GM23248 (cell line): Measurements from ENCODE around the gene CCDC92. TPM values are rescaled to one million over a fixed set of nuclear protein-coding genes. Genes with fewer than 3 reads are reported as not detected.

Experiments used
- DNase-seq: peaks from one replicate; pipeline ENCODE4 v3.0.0-alpha.2; 2015
- H2AFZ ChIP-seq: fragments of 200-600 bp; sonication (generic); 2 replicates; pipeline ENCODE4 v1.6.1; 2016; ENCODE audit warnings: antibody characterized with exemption
- H3F3A ChIP-seq: fragments of 200-600 bp; sonication (generic); 2 replicates; pipeline ENCODE4 v1.6.1; 2016; ENCODE audit warnings: mild to moderate bottlenecking, antibody characterized with exemption, mixed run types; ENCODE audit not compliant: insufficient read depth
- H3K27ac ChIP-seq: fragments of 200-600 bp; sonication (generic); 2 replicates; pipeline ENCODE4 v1.5.1; 2016; ENCODE audit warnings: mild to moderate bottlenecking
- H3K27me3 ChIP-seq: fragments of 200-600 bp; sonication (generic); replicated peaks from 2 replicates; pipeline ENCODE4 v1.6.1; 2016; ENCODE audit warnings: mild to moderate bottlenecking; ENCODE audit not compliant: insufficient read depth
- H3K36me3 ChIP-seq: fragments of 200-600 bp; sonication (generic); 2 replicates; pipeline ENCODE4 v1.6.1; 2016; ENCODE audit warnings: low read depth, mild to moderate bottlenecking
- H3K4me1 ChIP-seq: fragments of 200-600 bp; sonication (generic); 2 replicates; pipeline ENCODE4 v1.6.1; 2016; ENCODE audit warnings: mild to moderate bottlenecking; ENCODE audit not compliant: insufficient read depth
- H3K4me2 ChIP-seq: fragments of 200-600 bp; sonication (generic); one replicate; pipeline ENCODE4 v1.6.1; 2016; ENCODE audit warnings: mild to moderate bottlenecking; ENCODE audit not compliant: unreplicated experiment
- H3K4me3 ChIP-seq: fragments of 200-600 bp; sonication (generic); 2 replicates; pipeline ENCODE4 v1.5.1; 2016; ENCODE audit warnings: mild to moderate bottlenecking
- H3K79me2 ChIP-seq: fragments of 200-600 bp; sonication (generic); 2 replicates; pipeline ENCODE4 v1.6.1; 2016; ENCODE audit warnings: mild to moderate bottlenecking; ENCODE audit not compliant: insufficient read depth
- H3K9ac ChIP-seq: fragments of 200-600 bp; sonication (generic); 2 replicates; pipeline ENCODE4 v1.6.1; 2016; ENCODE audit warnings: mild to moderate bottlenecking
- H3K9me2 ChIP-seq: fragments of 200-600 bp; sonication (generic); 2 replicates; pipeline ENCODE4 v1.6.1; 2016; ENCODE audit warnings: mixed run types, mild to moderate bottlenecking, moderate library complexity; ENCODE audit not compliant: insufficient read depth
- H3K9me3 ChIP-seq: fragments of 200-600 bp; sonication (generic); one replicate; pipeline ENCODE4 v1.6.1; 2017; ENCODE audit warnings: low read depth
- H4K20me1 ChIP-seq: fragments of 200-600 bp; sonication (generic); 2 replicates; pipeline ENCODE4 v1.6.0; 2016; ENCODE audit not compliant: insufficient read depth
- EZH2 ChIP-seq: fragments of 200-600 bp; sonication (generic); IDR thresholded peaks from 2 replicates; pipeline ENCODE4 v1.6.1; 2018; ENCODE audit warnings: antibody characterized with exemption, mild to moderate bottlenecking; ENCODE audit not compliant: insufficient read depth, poor library complexity, severe bottlenecking
- EZH2phosphoT487 ChIP-seq: fragments of 200-600 bp; sonication (generic); IDR thresholded peaks from 2 replicates; pipeline ENCODE4 v1.6.1; 2018; ENCODE audit warnings: antibody characterized with exemption, moderate library complexity, mild to moderate bottlenecking, low read depth; ENCODE audit not compliant: insufficient read depth
- WGBS, 2 experiments: methylation state at CpG; one replicate each; pipeline ENCODE4 v1.1.6; 2015 to 2017; ENCODE audit warnings: low lambda C conversion rate in 2 of 2, low coverage in 1 of 2; ENCODE audit errors: missing lambda C conversion rate in 2 of 2; 5-methylcytosine and 5-hydroxymethylcytosine counted together
- in situ Hi-C: fragments of 300-500 bp; cut with MboI; formaldehyde crosslinking; loops from 2 replicates; pipeline ENCODE4 v1.15.0; 2020
- polyA plus RNA-seq: library from polyadenylated mRNA; unstranded; fragments of >200 nt; fragmentation: Nextera tagmentation; extraction: Ambion mirVana; gene quantifications from 2 replicates; pipeline ENCODE4 v1.2.1, GENCODE V29; 2016
- total RNA-seq: library from RNA; depleted of rRNA; stranded (reverse); fragments of >200 nt; shearing (Covaris generic); gene quantifications from 2 replicates; pipeline ENCODE4 v1.2.3, GENCODE V29; 2014

CCDC92 gene
- total and polyA plus RNA-seq, 2 experiments from 2014 or later = 20.3 to 49.5 TPM

DNA sequence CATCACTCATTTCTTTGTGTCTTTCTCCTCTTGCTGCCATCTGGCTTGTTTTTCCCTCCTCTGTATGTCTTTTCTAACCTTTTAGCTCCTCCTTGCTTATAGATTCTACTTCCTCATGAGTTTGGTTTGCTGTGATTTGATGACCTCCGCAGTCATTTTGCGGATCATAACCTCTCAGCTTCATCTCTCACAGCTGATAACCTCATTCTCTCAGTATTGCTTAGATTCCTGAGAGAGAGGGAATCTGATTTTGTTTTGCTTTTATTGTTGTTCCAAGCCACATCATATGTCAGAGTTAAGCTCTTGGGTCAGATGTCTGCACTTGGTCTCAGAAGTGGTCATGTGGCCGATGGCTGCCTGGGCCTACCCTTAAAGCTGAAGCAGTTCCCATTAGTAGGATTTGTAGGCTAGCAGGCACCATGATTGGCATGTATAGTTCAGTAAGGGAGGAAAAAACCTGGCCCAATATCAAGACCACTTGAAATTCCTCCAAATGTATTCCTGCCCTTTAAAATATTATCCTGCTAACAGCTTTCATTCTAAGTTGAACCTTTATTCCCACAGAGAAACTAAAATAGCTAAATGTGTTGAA lies 13.8 kb upstream of the CCDC92 start:
- no peaks in the 10 kb centered on the region for H4K20me1 ChIP-seq
- H3K9ac ChIP-seq = no peak overlapping the region
- peaks cover 9% of the 10 kb centered on the region for H3K36me3 ChIP-seq
- no peaks in the 10 kb centered on the region for H3K9me2 ChIP-seq
- no peak overlapping the region for H3K4me3 ChIP-seq
- H3F3A ChIP-seq = peaks cover 18% of the 10 kb centered on the region
- peaks cover 14% of the 10 kb centered on the region for H3K4me1 ChIP-seq
- peaks cover 27% of the 10 kb centered on the region for H3K79me2 ChIP-seq
- no peaks in the 10 kb centered on the region for H3K27me3 ChIP-seq
- no peak overlapping the region for H3K27ac ChIP-seq
- in situ Hi-C loops = loop anchor here (10.0 kb wide), 1 partner anchor 182 kb away; no protein-coding TSS in a partner anchor
- 76 to 82% methylated on average over 3 of the region's 3 CpGs for WGBS, 2 experiments
- H3K4me2 ChIP-seq = no peak overlapping the region
- H2AFZ ChIP-seq = no peak overlapping the region
- TF ChIP-seq EZH2 = no peak
- TF ChIP-seq EZH2phosphoT487 = no peak
- DNase-seq = no peak
- H3K9me3 ChIP-seq = no peaks in the 10 kb centered on the region

DNA sequence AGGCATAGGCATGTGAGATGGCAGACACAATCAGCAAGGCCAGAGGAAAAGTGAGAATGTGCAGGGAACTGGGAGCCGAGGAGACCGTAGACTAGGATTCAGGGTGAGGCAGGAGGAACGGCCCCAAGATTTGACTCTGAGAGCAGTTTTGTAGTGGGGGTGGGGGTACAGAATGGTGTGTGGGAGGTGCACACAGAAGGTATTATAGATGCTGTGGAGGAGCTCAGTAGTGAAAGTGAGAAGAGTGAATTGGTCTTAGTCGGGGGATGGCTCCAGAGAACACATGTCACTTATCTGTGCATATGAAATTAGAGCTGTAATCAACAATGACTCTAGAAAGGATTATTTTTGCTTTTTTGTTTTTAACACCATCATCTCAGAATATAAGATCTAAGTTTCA lies 12.3 kb upstream of the CCDC92 start:
- TF ChIP-seq EZH2phosphoT487 (no peak), EZH2 (no peak)
- H4K20me1 ChIP-seq = no peaks in the 10 kb centered on the region

DNA sequence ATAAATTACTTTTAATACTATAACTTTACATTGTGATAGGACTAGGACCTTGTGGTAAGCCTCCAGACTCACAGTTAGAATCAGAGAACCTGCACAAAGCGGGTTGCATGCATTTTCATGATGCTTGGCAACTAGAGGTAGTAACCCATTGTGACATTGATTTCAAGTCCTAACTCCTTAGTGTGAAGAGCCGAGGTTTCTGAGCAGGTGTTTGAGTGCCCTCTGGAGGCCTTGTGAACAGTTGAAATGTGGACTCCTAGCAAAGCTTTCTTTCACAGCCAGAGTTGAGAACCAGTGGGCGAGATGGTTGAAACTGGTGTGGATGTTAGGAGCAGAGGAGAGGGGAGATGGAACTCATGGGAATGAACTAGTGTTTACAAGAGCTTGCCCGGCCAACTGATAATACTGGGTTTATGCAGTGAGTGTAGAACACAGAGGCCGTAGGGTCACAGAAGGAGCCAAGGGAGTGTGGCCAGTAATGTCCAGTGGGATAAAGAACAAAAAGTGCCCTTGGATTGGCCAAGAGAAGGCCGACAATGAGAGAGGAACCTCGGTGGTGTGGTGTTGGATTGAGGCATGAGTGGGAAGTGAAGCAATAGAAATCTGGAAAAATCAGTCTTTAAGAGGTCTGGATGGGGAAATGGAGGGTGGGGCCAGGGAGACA lies 11.3 kb upstream of the CCDC92 start:
- no peaks in the 10 kb centered on the region for H3K4me1 ChIP-seq
- H3K9ac ChIP-seq = no peak overlapping the region
- H2AFZ ChIP-seq = no peak overlapping the region
- H4K20me1 ChIP-seq = no peaks in the 10 kb centered on the region
- H3F3A ChIP-seq = no peaks in the 10 kb centered on the region
- no peaks in the 10 kb centered on the region for H3K9me3 ChIP-seq
- peaks cover 48% of the 10 kb centered on the region for H3K79me2 ChIP-seq
- H3K27me3 ChIP-seq = no peaks in the 10 kb centered on the region
- DNase-seq = peak; percentile 85
- TF ChIP-seq EZH2 (no peak), EZH2phosphoT487 (no peak)
- H3K27ac ChIP-seq = no peak overlapping the region
- peaks cover 9% of the 10 kb centered on the region for H3K36me3 ChIP-seq
- WGBS, 2 experiments = 41 to 43% methylated on average over 7 of the region's 7 CpGs
- H3K9me2 ChIP-seq = no peaks in the 10 kb centered on the region
- no peak overlapping the region for H3K4me2 ChIP-seq
- in situ Hi-C loops = loop anchor here (10.0 kb wide), 1 partner anchor 179 kb away; no protein-coding TSS in a partner anchor
- H3K4me3 ChIP-seq = no peak overlapping the region

More for the DNA sequence above, 12.3 kb upstream of the CCDC92 start:
- Histone ChIP-seq H3F3A (0 out of 2 replicates have a peak, but pooled peaks cover 3% of the 10 kb centered on the region), H3K4me1 (no peaks in the 10 kb centered on the region), H3K4me2 (no peak overlapping the region), H3K4me3 (no peak overlapping the region), H3K79me2 (peaks cover 40% of the 10 kb centered on the region), H3K27ac (no peak overlapping the region), H3K9me2 (no peaks in the 10 kb centered on the region), H3K9ac (no peak overlapping the region), H3K36me3 (peaks cover 9% of the 10 kb centered on the region), H3K27me3 (no peaks in the 10 kb centered on the region), H2AFZ (no peak overlapping the region), H3K9me3 (no peaks in the 10 kb centered on the region)
- 79 to 83% methylated on average over 4 of the region's 4 CpGs for WGBS, 2 experiments
- no peak for DNase-seq
- in situ Hi-C loops = loop anchor here (10.0 kb wide), 1 partner anchor 180 kb away; no protein-coding TSS in a partner anchor

DNA sequence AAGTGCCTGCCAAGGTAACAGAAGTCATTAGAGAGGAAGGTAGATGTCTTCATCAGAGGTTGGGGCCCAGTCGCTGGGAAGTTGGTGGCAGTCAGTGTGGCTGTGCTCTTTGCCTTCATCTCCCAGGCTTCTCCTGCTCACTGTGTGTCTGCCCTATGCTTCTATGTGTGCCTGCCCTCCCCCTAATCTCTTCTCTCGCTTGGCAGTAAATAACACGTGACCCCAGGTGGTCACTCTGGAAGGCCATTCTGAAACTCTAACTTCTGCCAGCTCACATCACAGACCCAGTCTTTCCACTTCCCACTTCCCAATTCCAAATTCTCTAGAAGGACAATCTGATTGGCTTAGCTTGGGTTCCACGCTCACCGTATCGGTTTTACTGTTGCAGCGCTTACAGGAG lies 9.6 kb upstream of the CCDC92 start:
- H3K9ac ChIP-seq = no peak overlapping the region
- no peak for DNase-seq
- no peak for TF ChIP-seq EZH2phosphoT487
- no peak for TF ChIP-seq EZH2
- no peak overlapping the region for H3K4me2 ChIP-seq
- no peaks in the 10 kb centered on the region for H3K4me1 ChIP-seq
- no peak overlapping the region for H3K27ac ChIP-seq
- H3K9me3 ChIP-seq = no peaks in the 10 kb centered on the region
- H3F3A ChIP-seq = no peaks in the 10 kb centered on the region
- no peaks in the 10 kb centered on the region for H3K9me2 ChIP-seq
- H3K4me3 ChIP-seq = no peak overlapping the region
- H3K27me3 ChIP-seq = no peaks in the 10 kb centered on the region
- WGBS, 2 experiments = 89 to 91% methylated on average over 7 of the region's 7 CpGs
- no peak overlapping the region for H2AFZ ChIP-seq
- no peaks in the 10 kb centered on the region; the same call in 1 of the 2 replicates for H3K36me3 ChIP-seq
- no peaks in the 10 kb centered on the region for H4K20me1 ChIP-seq
- in situ Hi-C loops = loop anchor here (10.0 kb wide), 1 partner anchor 177 kb away; no protein-coding TSS in a partner anchor
- H3K79me2 ChIP-seq = peaks cover 57% of the 10 kb centered on the region
